Ishikawa (cell line): ENCODE measurements around the gene PTGFRN.

ENCODE experiments used
- CREB1 ChIP-seq: IDR thresholded peaks from 2 replicates; pipeline ENCODE4 v1.6.1; 2012; ENCODE audit warnings: low read depth
- EGR1 ChIP-seq: IDR thresholded peaks from 2 replicates; pipeline ENCODE4 v1.6.1; 2012
- RAD21 ChIP-seq: IDR thresholded peaks from 2 replicates; pipeline ENCODE4 v1.6.1; 2012; ENCODE audit warnings: low read depth
- TAF1 ChIP-seq: IDR thresholded peaks from 2 replicates; pipeline ENCODE4 v1.6.1; 2012; ENCODE audit warnings: low read depth, mild to moderate bottlenecking
- USF1 ChIP-seq: IDR thresholded peaks from 2 replicates; pipeline ENCODE4 v1.6.1; 2012
- YY1 ChIP-seq: IDR thresholded peaks from 2 replicates; pipeline ENCODE4 v1.6.1; 2012; ENCODE audit warnings: low read depth

- TF ChIP-seq USF1 (no peak), TAF1 (no peak), YY1 (no peak), EGR1 (no peak), CREB1 (no peak), RAD21 (no peak)
These were observed 124.1 kb downstream of the PTGFRN start for GRCh38 chr1:117033772-117034171.
